GM18858 (cell line): ENCODE measurements around the gene CNNM3.
"Not testable (repeated sequence)": the region's sequence is repeated elsewhere in the genome, so short reads cannot be mapped to it uniquely, and the experiment has no call there.

Experiments used
- ATAC-seq: cut with Tn5 transposase; IDR thresholded peaks from one replicate; pipeline ENCODE4 v1.9.1; 2021; ENCODE audit not compliant: unreplicated experiment

Gene CNNM3

GRCh38 chr2:96816127-96816835 lies at the start of gene CNNM3:
Gene CNNM3 (plus strand): TSS chr2:96816268. CDS start chr2:96816278, 10 bp downstream.
- ATAC-seq, result peak; percentile 59

- ATAC-seq, result no peak
Measured at GRCh38 chr2:96767135-96767871, 48.8 kb upstream of the CNNM3 start.

- ATAC-seq, result peak; percentile 38
Measured at GRCh38 chr2:96768083-96768561, 47.9 kb upstream of the CNNM3 start.

GRCh38 chr2:96769814-96770213 lies 46.3 kb upstream of the CNNM3 start:
- no peak for ATAC-seq

- ATAC-seq, result no peak
Measured at GRCh38 chr2:96770442-96771202, 45.4 kb upstream of the CNNM3 start.

- ATAC-seq, result no peak
Measured at GRCh38 chr2:96771796-96772618, 44.1 kb upstream of the CNNM3 start.

- ATAC-seq, result no peak
Measured at GRCh38 chr2:96772903-96773671, 43.0 kb upstream of the CNNM3 start.

- no peak for ATAC-seq
Measured at GRCh38 chr2:96773922-96774321, 42.1 kb upstream of the CNNM3 start.

GRCh38 chr2:96775160-96775559 lies 40.9 kb upstream of the CNNM3 start:
- no peak for ATAC-seq

GRCh38 chr2:96783388-96783787 lies 32.7 kb upstream of the CNNM3 start:
- no peak for ATAC-seq

GRCh38 chr2:96787411-96787810 lies 28.7 kb upstream of the CNNM3 start:
- no peak for ATAC-seq

GRCh38 chr2:96788442-96789244 lies 27.4 kb upstream of the CNNM3 start:
- ATAC-seq, result no peak

- ATAC-seq, result no peak
Measured at GRCh38 chr2:96789245-96789617, 26.8 kb upstream of the CNNM3 start.

- ATAC-seq, result no peak
Measured at GRCh38 chr2:96792772-96793749, 23.0 kb upstream of the CNNM3 start.

GRCh38 chr2:96795076-96795475 lies 21.0 kb upstream of the CNNM3 start:
- ATAC-seq, result no peak

- not testable (repeated sequence) for ATAC-seq
Measured at GRCh38 chr2:96796497-96796896, 19.6 kb upstream of the CNNM3 start.

GRCh38 chr2:96797066-96797625 lies 18.9 kb upstream of the CNNM3 start:
- no peak for ATAC-seq
